ENCODE results near the gene EIF1AD. TPM values are rescaled to one million over a fixed set of nuclear protein-coding genes. Genes with fewer than 3 reads are reported as not detected.

The EIF1AD gene
- total RNA-seq, 1 experiment from 2014 or later, result 64.6 TPM

DNA sequence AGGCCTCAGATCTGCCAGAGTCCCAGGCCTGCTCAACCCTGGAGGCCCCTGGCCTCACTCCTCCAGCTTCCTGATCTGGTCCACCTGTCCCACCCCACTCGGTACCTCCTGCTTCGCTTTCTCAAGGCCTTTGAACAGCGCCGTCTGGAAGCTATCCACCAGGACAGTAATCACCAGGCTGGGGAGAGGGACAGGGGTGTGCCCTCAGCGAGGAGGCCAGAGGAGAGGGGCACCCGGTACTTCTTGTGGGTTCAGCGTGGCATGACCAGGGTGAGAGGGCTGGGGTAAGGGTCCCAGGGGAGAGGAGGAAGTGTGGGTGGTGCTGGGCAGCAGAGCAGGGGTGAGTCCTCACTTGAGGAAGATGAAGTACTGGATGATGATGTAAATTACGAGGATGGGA lies 18.3 kb upstream of the EIF1AD start:
- TF ChIP-seq, protein P1, sequence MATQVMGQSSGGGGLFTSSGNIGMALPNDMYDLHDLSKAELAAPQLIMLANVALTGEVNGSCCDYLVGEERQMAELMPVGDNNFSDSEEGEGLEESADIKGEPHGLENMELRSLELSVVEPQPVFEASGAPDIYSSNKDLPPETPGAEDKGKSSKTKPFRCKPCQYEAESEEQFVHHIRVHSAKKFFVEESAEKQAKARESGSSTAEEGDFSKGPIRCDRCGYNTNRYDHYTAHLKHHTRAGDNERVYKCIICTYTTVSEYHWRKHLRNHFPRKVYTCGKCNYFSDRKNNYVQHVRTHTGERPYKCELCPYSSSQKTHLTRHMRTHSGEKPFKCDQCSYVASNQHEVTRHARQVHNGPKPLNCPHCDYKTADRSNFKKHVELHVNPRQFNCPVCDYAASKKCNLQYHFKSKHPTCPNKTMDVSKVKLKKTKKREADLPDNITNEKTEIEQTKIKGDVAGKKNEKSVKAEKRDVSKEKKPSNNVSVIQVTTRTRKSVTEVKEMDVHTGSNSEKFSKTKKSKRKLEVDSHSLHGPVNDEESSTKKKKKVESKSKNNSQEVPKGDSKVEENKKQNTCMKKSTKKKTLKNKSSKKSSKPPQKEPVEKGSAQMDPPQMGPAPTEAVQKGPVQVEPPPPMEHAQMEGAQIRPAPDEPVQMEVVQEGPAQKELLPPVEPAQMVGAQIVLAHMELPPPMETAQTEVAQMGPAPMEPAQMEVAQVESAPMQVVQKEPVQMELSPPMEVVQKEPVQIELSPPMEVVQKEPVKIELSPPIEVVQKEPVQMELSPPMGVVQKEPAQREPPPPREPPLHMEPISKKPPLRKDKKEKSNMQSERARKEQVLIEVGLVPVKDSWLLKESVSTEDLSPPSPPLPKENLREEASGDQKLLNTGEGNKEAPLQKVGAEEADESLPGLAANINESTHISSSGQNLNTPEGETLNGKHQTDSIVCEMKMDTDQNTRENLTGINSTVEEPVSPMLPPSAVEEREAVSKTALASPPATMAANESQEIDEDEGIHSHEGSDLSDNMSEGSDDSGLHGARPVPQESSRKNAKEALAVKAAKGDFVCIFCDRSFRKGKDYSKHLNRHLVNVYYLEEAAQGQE (IDR thresholded peaks at IDR 0.05; ENCODE audit: insufficient read depth in 1 of 2, low read depth in 2 of 2, low read length in 1 of 2), result no peak
- TF ChIP-seq POLR2AphosphoS5 (IDR thresholded peaks at IDR 0.05; ENCODE audit: low read depth, low read length) (no peak), CTCF (IDR thresholded peaks at IDR 0.05) (no peak), TCF7L2 (IDR thresholded peaks at IDR 0.05; ENCODE audit: low read depth, low read length) (no peak), SIN3A (IDR thresholded peaks at IDR 0.05; ENCODE audit: borderline replicate concordance, insufficient read depth, low read depth, low read length) (no peak)
- POLR2A ChIA-PET, result no interaction called here
- CTCF ChIA-PET, result interaction anchor here (0.6 kb wide), 1 partner anchor 341 kb away, joined by 5 read pairs; no protein-coding TSS in a partner anchor
- no peaks in the 10 kb centered on the region for H3K27me3 ChIP-seq (ENCODE audit: control insufficient read depth, insufficient read depth, low read length)
- peaks cover 23% of the 10 kb centered on the region for H3K4me1 ChIP-seq (ENCODE audit: control insufficient read depth, insufficient read depth, low read length)
- no TSS peak for BruUV-seq (replicated peaks)
- H3K36me3 ChIP-seq (ENCODE audit: control insufficient read depth, insufficient read depth, low read length), result no peaks in the 10 kb centered on the region
- no peaks in the 10 kb centered on the region for H3K9me3 ChIP-seq (ENCODE audit: control insufficient read depth, insufficient read depth, low read depth, low read length)
- in situ Hi-C loops (cut with HindIII; ENCODE audit: low pct_unique_long_range_greater_than_20kb, low sequenced_read_pairs), result no loop called here
- DNase-seq (ENCODE audit: low read depth, low spot score) (no peak), ATAC-seq (no peak)
- intact Hi-C loops (cut with micrococcal nuclease; ENCODE audit: unreplicated experiment), result no loop called here
- H3K27ac ChIP-seq (ENCODE audit: low read length), result 0 out of 2 replicates have a peak overlapping the region, but pooled peaks have one; percentile 25
- no peak overlapping the region for H3K4me3 ChIP-seq (ENCODE audit: low read depth in 2 of 2, low read length in 2 of 2)

- peaks cover 27% of the 10 kb centered on the region for H3K4me1 ChIP-seq (ENCODE audit: control insufficient read depth, insufficient read depth, low read length)
- no peaks in the 10 kb centered on the region for H3K36me3 ChIP-seq (ENCODE audit: control insufficient read depth, insufficient read depth, low read length)
- TF ChIP-seq CTCF (IDR thresholded peaks at IDR 0.05) (no peak), POLR2AphosphoS5 (IDR thresholded peaks at IDR 0.05; ENCODE audit: low read depth, low read length) (no peak)
- TF ChIP-seq, protein P1 (IDR thresholded peaks at IDR 0.05; ENCODE audit: insufficient read depth in 1 of 2, low read depth in 2 of 2, low read length in 1 of 2), result no peak
- no peak for DNase-seq (ENCODE audit: low read depth, low spot score)
- POLR2A ChIA-PET, result no interaction called here
- no peaks in the 10 kb centered on the region for H3K9me3 ChIP-seq (ENCODE audit: control insufficient read depth, insufficient read depth, low read depth, low read length)
- CTCF ChIA-PET, result no interaction called here
- no peak for ATAC-seq
- no peak overlapping the region for H3K27ac ChIP-seq (ENCODE audit: low read length)
- BruUV-seq (replicated peaks), result no TSS peak
- H3K4me3 ChIP-seq (ENCODE audit: low read depth in 2 of 2, low read length in 2 of 2), result no peak overlapping the region
- in situ Hi-C loops (cut with HindIII; ENCODE audit: low pct_unique_long_range_greater_than_20kb, low sequenced_read_pairs) (no loop called here), intact Hi-C loops (cut with micrococcal nuclease; ENCODE audit: unreplicated experiment) (no loop called here)
- H3K27me3 ChIP-seq (ENCODE audit: control insufficient read depth, insufficient read depth, low read length), result no peaks in the 10 kb centered on the region
Observed at GRCh38 chr11:66017321-66017720, 15.4 kb upstream of the EIF1AD start.
